K562 (cell line): ENCODE measurements around the gene NDUFA5. TPM values are rescaled to one million over a fixed set of nuclear protein-coding genes. Genes with fewer than 3 reads are reported as not detected.
A peak's percentile ranks its signal among the peaks of the same experiment; 100 is the strongest.

Experiments used
- ATF6 ChIP-seq: sonication (generic); formaldehyde crosslinking; IDR thresholded peaks from 2 replicates; pipeline ENCODE4 v1.4.0; 2020; ENCODE audit warnings: mild to moderate bottlenecking, missing genetic modification reagents
- CBX1 ChIP-seq: sonication (generic); IDR thresholded peaks from 2 replicates; pipeline ENCODE4 v1.6.1; 2016; ENCODE audit warnings: antibody characterized with exemption, low read depth, mild to moderate bottlenecking
- CREM ChIP-seq: IDR thresholded peaks from 2 replicates; pipeline ENCODE4 v1.6.1; 2014; ENCODE audit warnings: antibody characterized with exemption, low read depth
- GATAD2B ChIP-seq: fragments of 450-650 bp; IDR thresholded peaks from 2 replicates; pipeline ENCODE4 v1.6.1; 2017; ENCODE audit warnings: mild to moderate bottlenecking, borderline replicate concordance
- ILF3 ChIP-seq: fragments of 450-650 bp; IDR thresholded peaks from 2 replicates; pipeline ENCODE4 v1.6.1; 2018; ENCODE audit warnings: antibody characterized with exemption, mild to moderate bottlenecking, moderate library complexity, borderline replicate concordance
- SREBF1 ChIP-seq: fragments of 150-350 bp; IDR thresholded peaks from 2 replicates; pipeline ENCODE4 v1.6.1; 2014; ENCODE audit warnings: antibody characterized with exemption, low read depth, low read length, borderline replicate concordance
- TEAD4 ChIP-seq, 2 experiments: sonication (generic) in 1 of 2; formaldehyde crosslinking in 1 of 2; IDR thresholded peaks; 2 replicates each; pipeline versions ENCODE4 v1.6.1 to v1.8.0; 2012 to 2022; ENCODE audit warnings: borderline replicate concordance in 1 of 2, inconsistent platforms in 1 of 2, low read length in 1 of 2, mild to moderate bottlenecking in 1 of 2, missing genetic modification reagents in 1 of 2
- YY1 ChIP-seq, 3 experiments: IDR thresholded peaks; 2 replicates each; pipeline ENCODE4 v1.6.1; 2011; ENCODE audit warnings: low read length in 2 of 3, mild to moderate bottlenecking in 2 of 3, moderate library complexity in 2 of 3, borderline replicate concordance in 1 of 3, control low read depth in 1 of 3, low read depth in 1 of 3; ENCODE audit not compliant: insufficient read depth in 3 of 3, insufficient replicate concordance in 2 of 3, control insufficient read depth in 1 of 3, insufficient read length in 1 of 3; ENCODE audit errors: extremely low read depth in 1 of 3
- ZNF12 ChIP-seq: sonication (generic); formaldehyde crosslinking; IDR thresholded peaks from 2 replicates; pipeline ENCODE4 v1.4.0; 2020; ENCODE audit warnings: mild to moderate bottlenecking, missing genetic modification reagents
- ZNF511 ChIP-seq: sonication (generic); formaldehyde crosslinking; IDR thresholded peaks from 2 replicates; pipeline ENCODE4 v1.8.0; 2022; ENCODE audit warnings: mild to moderate bottlenecking, missing genetic modification reagents
- polyA plus RNA-seq, 8 experiments: library from polyadenylated mRNA; depleted of rRNA in 4 of 8; stranded (reverse) in 5 of 8; unstranded in 3 of 8; fragments of >200 nt; fragmentation: Nextera tagmentation in 2 of 8; fragmentation: Illumina TruSeq in 1 of 8; extraction: Ambion mirVana in 2 of 8; extraction: Trizol in 1 of 8; gene quantifications; 2 replicates each; pipeline versions ENCODE4 v1.2.1 to v1.2.3, GENCODE V29; 2011 to 2014; ENCODE audit warnings: inconsistent platforms in 1 of 8, missing spikeins in 1 of 8
- total RNA-seq, 7 experiments: library from RNA; depleted of rRNA in 6 of 7; stranded (reverse); fragments of >200 nt in 6 of 7; fragmentation: Illumina TruSeq in 2 of 7; extraction: Trizol in 2 of 7; gene quantifications; 2 replicates each; pipeline versions ENCODE4 v1.2.1 to v1.2.3, GENCODE V29; 2011 to 2021; ENCODE audit warnings: low replicate concordance in 1 of 7

Gene NDUFA5
- total and polyA plus RNA-seq, 9 of the 15 experiments (the other 6 are each of a cell fraction or from before 2014, with no cell fraction given), result 155 to 677 (median 269) TPM

GRCh38 chr7:123533929-123534382 is 23.7 kb downstream of the NDUFA5 start (continued):
- TF ChIP-seq CBX1 (no peak), ZNF511 (CRISPR knock-in tag) (peak; percentile 59; the same call in 1 of the 2 replicates), CREM (no peak), TEAD4 (IDR thresholded peaks at IDR 0.05; ENCODE audit: low read length) (0 out of 2 replicates have a peak, but pooled peaks have one; percentile 17), TEAD4 (CRISPR knock-in tag; IDR thresholded peaks at IDR 0.05; ENCODE audit: borderline replicate concordance) (no peak), ATF6 (CRISPR knock-in tag) (0 out of 2 replicates have a peak, but pooled peaks have one; percentile 70), SREBF1 (no peak), ILF3 (no peak), YY1 (IDR thresholded peaks at IDR 0.05; ENCODE audit: borderline replicate concordance in 1 of 3, control insufficient read depth in 1 of 3, extremely low read depth in 1 of 3, insufficient read depth in 3 of 3, insufficient read length in 1 of 3, insufficient replicate concordance in 2 of 3, low read depth in 1 of 3, low read length in 2 of 3) (no peak), GATAD2B (no peak), ZNF12 (CRISPR knock-in tag) (0 out of 2 replicates have a peak, but pooled peaks have one; percentile 32)
- TF ChIP-seq, all 486 proteins: peak for 8
